ENCODE results near the gene FMR1.

Gene FMR1

DNA sequence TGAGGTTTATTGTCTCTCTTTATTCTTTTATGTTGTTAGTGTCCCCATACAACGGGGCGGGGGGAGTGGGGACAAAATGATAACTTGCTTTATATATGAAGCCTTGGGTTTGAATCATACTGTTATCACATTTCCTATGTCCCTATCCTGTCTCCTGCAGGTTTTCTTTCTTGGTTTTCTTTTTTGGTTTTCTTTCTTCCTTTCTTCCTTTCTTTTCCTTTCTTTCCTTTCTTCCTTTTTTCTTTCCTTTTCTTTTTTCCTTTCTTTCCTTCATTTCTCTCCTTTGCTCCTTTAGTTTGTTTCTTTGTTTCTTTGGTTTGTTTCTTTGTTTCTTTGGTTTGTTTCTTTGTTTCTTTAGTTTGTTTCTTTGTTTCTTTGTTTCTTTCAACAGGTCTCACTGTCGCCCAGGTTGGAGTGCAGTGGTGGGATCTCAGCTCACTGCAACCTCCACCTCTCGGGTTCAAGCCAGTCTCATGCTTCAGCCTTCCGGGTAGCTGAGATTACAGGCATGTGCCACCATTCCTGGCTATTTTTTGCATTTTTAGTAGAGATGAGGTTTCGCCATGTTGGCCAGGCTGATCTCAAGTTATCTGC is 4.8 kb downstream of the FMR1 start:
- DNase-seq (ENCODE audit: low spot score): no peak

DNA sequence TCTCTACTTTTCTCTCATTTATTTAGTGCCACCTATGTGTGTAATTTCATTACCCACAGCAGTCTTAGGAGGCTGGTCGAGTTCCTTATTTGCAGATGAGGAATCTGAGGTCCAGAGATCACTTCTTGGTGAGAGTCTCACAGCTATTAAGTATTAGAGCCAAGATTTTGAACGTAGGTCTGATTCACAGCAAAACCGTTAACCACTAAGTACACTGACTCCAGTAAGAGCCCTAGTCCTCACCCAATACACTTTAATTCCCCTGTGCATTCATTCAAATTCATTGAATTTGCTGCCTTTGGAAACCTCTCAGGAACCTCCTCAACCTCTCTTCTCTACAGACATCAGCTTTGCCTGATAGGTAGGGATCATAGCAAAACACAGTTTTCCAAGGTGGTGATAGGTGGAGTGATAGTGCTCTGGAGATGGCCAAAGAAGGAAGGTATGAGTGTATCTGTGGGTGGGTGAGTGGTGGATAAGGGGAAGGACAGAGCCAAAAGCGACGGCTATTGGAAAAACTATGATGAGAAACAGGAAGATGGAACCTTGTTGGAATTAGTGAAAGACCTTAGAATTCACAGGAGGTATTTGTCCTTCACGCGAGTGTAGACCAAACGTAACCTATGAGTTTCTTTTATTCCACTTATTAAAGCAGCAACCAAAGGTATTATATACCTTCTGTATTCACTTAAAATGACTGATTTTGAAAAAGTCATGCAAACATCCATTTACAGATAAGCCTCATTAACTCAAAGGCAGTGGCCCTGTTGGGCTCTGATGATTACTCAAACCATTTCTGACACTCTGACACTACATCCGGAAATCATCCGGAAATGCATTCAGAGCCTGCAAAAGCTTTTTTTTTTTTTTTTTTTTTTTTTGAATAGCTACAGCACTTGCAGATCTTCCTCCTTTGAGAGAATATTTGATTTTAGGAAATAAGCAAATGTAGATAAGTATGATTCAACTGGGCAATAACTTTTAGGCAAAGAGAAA is 6.3 kb downstream of the FMR1 start:
- no peak for DNase-seq (ENCODE audit: low spot score)

DNA sequence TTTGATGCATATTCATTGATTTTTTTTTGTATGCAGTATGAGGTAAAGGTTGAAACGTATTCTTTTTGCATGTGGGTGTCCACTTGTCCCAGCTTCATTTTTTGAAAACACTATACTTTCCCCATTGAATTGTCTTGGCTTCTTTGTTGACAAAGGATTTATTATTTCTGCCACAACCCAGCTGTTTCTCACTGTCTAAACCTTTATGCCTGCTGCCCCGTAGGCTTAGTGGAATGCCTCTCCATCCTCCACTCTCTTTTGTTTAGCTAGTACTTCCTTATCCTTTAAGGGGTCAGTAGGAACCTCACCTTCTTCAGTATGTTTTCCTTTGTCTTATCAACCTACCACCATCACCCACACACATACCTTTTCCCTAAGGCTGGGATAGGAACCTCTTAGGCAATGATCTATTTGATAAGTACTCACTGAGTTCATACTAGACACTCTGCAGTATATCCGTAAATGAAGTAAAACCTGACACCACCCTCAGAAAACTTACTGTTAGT is 8.5 kb downstream of the FMR1 start:
- no peak for DNase-seq (ENCODE audit: low spot score)

- no peak for DNase-seq (ENCODE audit: low spot score)
Measured at GRCh38 chrX:147923605-147924004, 11.9 kb downstream of the FMR1 start.

DNA sequence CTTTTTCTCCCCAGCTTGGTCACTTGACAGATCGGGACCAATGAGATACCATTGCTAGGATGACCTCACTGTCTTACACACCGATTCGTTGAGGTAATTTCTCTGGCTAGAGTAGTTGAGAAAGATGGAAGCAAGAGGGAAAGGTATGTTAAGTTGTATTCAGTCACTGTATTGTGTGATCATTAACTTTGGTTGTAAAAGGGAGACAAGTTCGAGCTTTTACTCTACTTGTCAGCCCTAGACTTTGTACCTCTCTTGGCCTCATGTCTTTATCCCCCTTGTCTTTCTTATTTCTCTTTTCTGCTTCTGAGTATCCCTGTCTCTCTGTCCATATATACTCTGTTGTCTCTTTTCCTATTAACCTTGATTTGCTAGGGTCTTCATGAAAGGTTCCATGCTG is 15.5 kb downstream of the FMR1 start:
- no peak for DNase-seq (ENCODE audit: low spot score)

GRCh38 chrX:147933815-147934214 is 22.1 kb downstream of the FMR1 start:
- DNase-seq (ENCODE audit: low spot score): no peak

GRCh38 chrX:147935156-147935758 is 23.5 kb downstream of the FMR1 start:
- DNase-seq (ENCODE audit: low spot score): no peak

GRCh38 chrX:147945286-147945685 is 33.6 kb downstream of the FMR1 start:
- no peak for DNase-seq (ENCODE audit: low spot score)

DNA sequence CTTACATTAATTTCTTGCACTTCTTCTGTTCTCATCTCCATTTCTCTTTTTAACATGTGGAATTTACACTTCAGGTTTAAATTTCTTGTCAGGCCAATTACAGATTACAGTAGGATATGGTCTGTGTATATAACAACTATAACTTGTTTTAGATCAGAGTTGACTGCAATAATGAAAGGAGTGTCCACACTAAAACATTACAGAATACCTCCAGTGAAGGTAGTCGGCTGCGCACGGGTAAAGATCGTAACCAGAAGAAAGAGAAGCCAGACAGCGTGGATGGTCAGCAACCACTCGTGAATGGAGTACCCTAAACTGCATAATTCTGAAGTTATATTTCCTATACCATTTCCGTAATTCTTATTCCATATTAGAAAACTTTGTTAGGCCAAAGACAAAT is 36.8 kb downstream of the FMR1 start:
- no peak for DNase-seq (ENCODE audit: low spot score)

- no peak for DNase-seq (ENCODE audit: low spot score)
Measured at GRCh38 chrX:147950352-147950751, 38.6 kb downstream of the FMR1 start.

DNA sequence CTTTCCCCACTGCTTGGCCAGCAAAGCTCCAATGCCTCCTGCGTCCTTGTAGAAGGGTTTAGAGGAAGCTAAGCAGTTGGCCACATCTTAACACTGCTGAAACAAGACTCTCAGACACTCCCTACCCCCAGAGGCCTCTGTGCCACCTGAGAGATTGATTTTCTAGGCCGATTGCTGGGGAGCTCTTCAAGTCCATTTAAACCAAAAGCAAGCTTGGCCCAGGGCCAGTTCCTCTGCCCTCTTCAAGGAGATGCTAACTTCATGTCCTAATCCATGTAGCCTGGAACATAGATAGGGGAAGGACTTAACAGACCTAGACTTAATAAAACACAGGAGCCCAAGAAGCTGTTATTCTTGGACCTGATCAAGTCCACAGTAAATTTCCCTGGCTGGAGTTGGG is 42.3 kb downstream of the FMR1 start:
- no peak for DNase-seq (ENCODE audit: low spot score)

GRCh38 chrX:147957291-147957690 is 45.6 kb downstream of the FMR1 start:
- no peak for DNase-seq (ENCODE audit: low spot score)

DNA sequence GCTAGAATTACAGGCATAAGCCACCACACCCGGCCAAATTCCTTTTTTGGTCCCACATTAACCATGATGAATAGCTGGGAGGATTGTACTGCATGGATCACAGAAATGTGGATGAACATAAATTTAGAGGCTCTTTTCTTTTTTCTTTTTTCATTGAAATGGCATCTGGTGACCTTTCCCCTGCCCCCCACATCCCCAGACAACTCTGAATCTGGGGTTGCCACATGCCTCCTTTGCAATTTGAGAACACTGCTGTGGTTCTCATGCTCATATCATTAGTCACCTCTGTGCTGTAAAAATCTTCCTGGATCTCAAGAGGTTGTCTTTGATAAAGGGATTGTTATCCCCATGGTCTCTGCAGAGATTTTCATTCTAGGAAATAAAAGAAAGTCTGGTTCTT is 46.6 kb downstream of the FMR1 start:
- DNase-seq (ENCODE audit: low spot score): no peak

DNA sequence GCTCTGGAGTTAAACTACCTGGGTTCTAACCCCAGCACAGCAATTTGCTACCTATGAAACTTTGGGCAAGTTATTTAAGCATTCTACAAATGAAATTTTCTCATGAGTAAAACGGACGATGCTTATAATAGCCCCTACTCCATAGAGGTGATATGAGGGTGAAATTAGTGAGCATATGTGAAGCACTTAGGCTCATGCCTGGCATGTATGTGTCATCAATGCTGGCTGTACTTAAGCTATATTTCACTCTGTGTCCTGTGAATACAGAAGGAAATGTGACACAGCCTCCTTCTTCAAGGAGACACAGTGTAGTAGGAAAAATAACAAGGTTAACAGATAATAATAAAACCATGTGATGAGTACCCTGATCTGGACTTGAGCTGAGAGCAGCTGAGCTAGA is 49.0 kb downstream of the FMR1 start:
- DNase-seq (ENCODE audit: low spot score): no peak

DNA sequence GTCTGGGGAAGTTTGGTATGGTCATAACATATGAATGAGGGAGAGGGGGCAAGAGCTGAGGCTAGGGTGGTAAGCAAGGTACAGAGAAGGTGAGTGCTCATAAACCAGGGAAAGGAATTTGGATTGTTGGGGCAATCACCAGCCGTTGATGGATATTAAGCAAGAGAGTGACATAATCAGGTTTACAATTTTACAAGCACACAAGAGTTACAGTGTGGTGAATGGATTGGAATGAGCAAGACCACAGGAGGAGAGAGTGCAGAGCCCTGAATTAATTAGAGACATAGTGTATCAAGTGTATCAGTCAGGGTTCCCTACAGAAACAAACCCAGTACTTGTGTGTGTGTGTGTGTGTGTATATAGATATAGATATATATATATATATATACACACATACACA is 50.8 kb downstream of the FMR1 start:
- no peak for DNase-seq (ENCODE audit: low spot score)

DNA sequence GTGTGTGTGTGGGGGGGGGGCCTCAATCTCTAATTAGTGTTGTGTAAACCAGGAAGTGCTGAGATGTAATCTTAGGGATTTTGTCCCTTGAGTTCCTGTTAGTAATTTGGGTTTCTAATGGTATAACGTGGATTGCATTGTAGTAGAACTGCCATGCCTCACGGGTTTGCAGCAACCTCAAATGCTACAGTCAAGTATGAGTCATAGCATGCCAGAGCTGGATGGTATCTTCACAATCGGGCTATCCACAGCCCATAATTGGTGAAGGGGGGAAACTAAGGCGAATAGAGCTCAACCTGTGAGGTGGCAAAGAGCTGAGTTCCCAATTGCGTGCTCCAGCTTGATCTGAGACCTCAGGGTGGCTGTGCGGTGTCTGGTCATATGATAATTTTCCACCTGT is 67.2 kb downstream of the FMR1 start:
- no peak for DNase-seq (ENCODE audit: low spot score)

DNA sequence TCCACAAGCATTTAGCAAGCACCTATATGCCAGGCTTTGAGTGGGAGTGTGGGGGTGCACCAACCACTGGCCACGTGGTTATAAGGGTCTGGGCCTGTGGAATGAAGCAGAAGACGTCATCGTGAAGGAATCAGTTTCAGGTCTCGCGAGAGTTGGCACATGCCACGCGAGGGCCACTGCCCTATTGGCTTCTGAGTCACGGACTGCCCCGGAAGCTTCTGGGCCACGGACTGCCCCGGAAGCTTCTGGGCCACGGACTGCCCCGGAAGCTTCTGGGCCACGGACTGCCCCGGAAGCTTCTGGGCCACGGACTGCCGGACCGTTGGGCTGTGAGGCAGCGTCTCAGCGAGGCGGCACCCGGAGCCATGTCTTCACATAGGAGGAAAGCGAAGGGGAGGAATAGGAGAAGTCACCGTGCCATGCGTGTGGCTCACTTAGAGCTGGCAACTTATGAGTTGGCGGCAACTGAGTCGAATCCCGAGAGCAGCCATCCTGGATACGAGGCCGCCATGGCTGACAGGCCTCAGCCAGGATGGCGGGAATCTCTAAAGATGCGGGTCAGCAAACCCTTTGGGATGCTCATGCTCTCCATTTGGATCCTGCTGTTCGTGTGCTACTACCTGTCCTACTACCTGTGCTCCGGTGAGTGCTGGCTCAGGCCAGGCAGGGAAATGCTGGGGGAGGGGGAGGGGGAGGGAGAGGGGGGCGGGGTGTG is 69.5 kb downstream of the FMR1 start, which contains the start of gene FMR1NB:
Gene FMR1NB, plus strand, starts transcription at position 300 of the 715 bp plus-strand sequence. Its CDS starts 66 bp downstream, at position 366.
- DNase-seq (ENCODE audit: low spot score): no peak
